Pancreas (tissue), 10 donors: Measurements from ENCODE around the gene TTC8. TPM values are rescaled to one million over a fixed set of nuclear protein-coding genes. Genes with fewer than 3 reads are reported as not detected.

Experiments
- ATAC-seq, 4 donors: fragments of 200-7000 bp; cut with Tn5 transposase; one replicate each; pipeline versions ENCODE4 v1.8.0 to v1.9.1; 2020; ENCODE audit warnings: mild to moderate bottlenecking in 4 of 4, moderate library complexity in 4 of 4
- DNase-seq, 6 donors: peaks; one replicate each; pipeline ENCODE4 v3.0.0-alpha.2; 2020
- FAIRE-seq: peaks from 2 replicates; lab custom pipeline; 2012; peaks lifted over from hg19 to GRCh38; lab: Jason Lieb, UNC
- H3K27ac ChIP-seq, 4 donors: fragments of 200-600 bp; sonication (generic); 1 replicate in 3 of 4; 2 replicates in 1 of 4; pipeline versions ENCODE4 v1.5.0 to v1.8.0; 2020
- H3K27me3 ChIP-seq, 4 donors: fragments of 200-600 bp; one replicate each; pipeline ENCODE4 v1.8.0; 2021
- H3K36me3 ChIP-seq, 3 donors: fragments of 200-600 bp; sonication (generic) in 1 of 3; one replicate each; pipeline versions ENCODE4 v1.5.0 to v1.8.0; 2020 to 2021
- H3K4me1 ChIP-seq, 3 donors: fragments of 200-600 bp; one replicate each; pipeline ENCODE4 v1.8.0; 2021
- H3K4me3 ChIP-seq, 4 donors: fragments of 200-600 bp; sonication (generic) in 2 of 4; one replicate each; pipeline versions ENCODE4 v1.5.0 to v1.8.0; 2020 to 2021
- H3K9me3 ChIP-seq, 4 donors: fragments of 200-600 bp; one replicate each; pipeline ENCODE4 v1.8.0; 2021
- CTCF ChIP-seq, 4 donors: fragments of 200-600 bp; sonication (generic) in 3 of 4; IDR thresholded peaks; one replicate each; pipeline versions ENCODE4 v1.5.0 to v1.8.0; 2021; ENCODE audit warnings: antibody characterized with exemption in 4 of 4
- WGBS, 2 donors: extraction: QIAGEN DNeasy Blood & Tissue Kit; methylation state at CpG; one replicate each; pipeline ENCODE4 v1.1.7; 2013; 5-methylcytosine and 5-hydroxymethylcytosine counted together
- intact Hi-C, 3 donors: fragments of 100-400 bp; cut with DNase I; formaldehyde crosslinking; loops; one replicate each; pipeline versions ENCODE4 v1.11.1 to v1.14.2; 2022
- polyA plus RNA-seq, 2 donors: library from polyadenylated mRNA; stranded (reverse); fragments of 200-250 nt; gene quantifications; one replicate each; pipeline ENCODE4 v1.2.3, GENCODE V29; 2013
- total RNA-seq, 6 donors: library from RNA; stranded (reverse); fragmentation: NEBNext Ultra II Directional in 4 of 6; extraction: Animal tissue kit (Norgen Biotek cat#: 25700) in 4 of 6; gene quantifications; one replicate each; pipeline versions ENCODE4 v1.2.1 to v1.2.4, GENCODE V29; 2021 to 2023
- donor health status: healthy with polysubstance abuse.
- donor health status: DM: no; HTN: no; CAD: no; lungs with moderate emphysema.
- donor health status: DM: no; HTN: no; CAD: no.
- donor health status: control.
- donor health status: control.
- donor health status: Bipolar disorder and iron deficiency.
- donor health status: DM: yes; HTN: yes; CAD: no.
- donor health status: DM: no; HTN: no; CAD: no.
- donor health status: DM: no; HTN: no; CAD: no.
- donor health status: DM: yes; HTN: yes; CAD: no.

TTC8 gene
- total and polyA plus RNA-seq, 8 donors, result 5.9 to 35.9 (median 10.2) TPM

- FAIRE-seq, result no peak
- WGBS, 2 donors, result 73 to 76% methylated on average over 4 of the region's 4 CpGs
- no peak for ATAC-seq
Observed at GRCh38 chr14:88911809-88912208, 87.4 kb downstream of the TTC8 start.

GRCh38 chr14:88914956-88915355 is 90.5 kb downstream of the TTC8 start:
- no peak for ATAC-seq
- no peak for FAIRE-seq
- Histone ChIP-seq H3K27me3 (no peaks in the 10 kb centered on the region), H3K4me3 (no peak overlapping the region), H3K36me3 (no peaks in the 10 kb centered on the region), H3K4me1 (no peaks in the 10 kb centered on the region), H3K9me3 (no peaks in the 10 kb centered on the region), H3K27ac (no peak overlapping the region)
- no peak for TF ChIP-seq CTCF (IDR thresholded peaks at IDR 0.05)
- intact Hi-C loops, result no loop called here
- no peak for DNase-seq
- WGBS, 2 donors, result 49 to 66% methylated on average over 4 of the region's 4 CpGs

More at GRCh38 chr14:88911809-88912208, 87.4 kb downstream of the TTC8 start:
- Histone ChIP-seq H3K4me1 (no peaks in the 10 kb centered on the region), H3K27me3 (no peaks in the 10 kb centered on the region), H3K4me3 (no peak overlapping the region), H3K36me3 (no peaks in the 10 kb centered on the region), H3K27ac (no peak overlapping the region), H3K9me3 (no peaks in the 10 kb centered on the region)
- TF ChIP-seq CTCF (IDR thresholded peaks at IDR 0.05), result no peak
- intact Hi-C loops, result no loop called here
- DNase-seq, result no peak

- no peak for DNase-seq
- 58 to 60% methylated on average over 3 of the region's 3 CpGs for WGBS, 2 donors
- no peak for ATAC-seq
- no peak for FAIRE-seq
- no peak for TF ChIP-seq CTCF (IDR thresholded peaks at IDR 0.05)
- Histone ChIP-seq H3K27ac (no peak overlapping the region), H3K36me3 (no peaks in the 10 kb centered on the region), H3K9me3 (no peaks in the 10 kb centered on the region), H3K4me1 (no peaks in the 10 kb centered on the region), H3K4me3 (no peak overlapping the region), H3K27me3 (no peaks in the 10 kb centered on the region)
- intact Hi-C loops, result no loop called here
Observed at GRCh38 chr14:88919502-88919901, 95.1 kb downstream of the TTC8 start.

Other genes with a start within 250 kb of the TTC8 start
- gene EML5, start 31.7 kb upstream of the TTC8 start, total RNA-seq, result 1 to 10 TPM; 1.1 to 2.0 (median 1.3) TPM
- gene EML5, start 31.7 kb upstream of the TTC8 start, polyA plus RNA-seq, result 1 to 10 TPM in 1 of 2 donors, under 1 TPM in 1; 0.65 to 1.4 TPM